HepG2 (cell line): Measurements from ENCODE around the gene IL9R. TPM values are rescaled to one million over a fixed set of nuclear protein-coding genes. Genes with fewer than 3 reads are reported as not detected.
A peak's percentile ranks its signal among the peaks of the same experiment; 100 is the strongest.
"Not testable (repeated sequence)": the region's sequence is repeated elsewhere in the genome, so short reads cannot be mapped to it uniquely, and the experiment has no call there.

Experiments used
- ATAC-seq: fragments of 200-7000 bp; cut with Tn5 transposase; 3 replicates; pipeline ENCODE4 v1.9.1; 2020; ENCODE audit warnings: mild to moderate bottlenecking, moderate library complexity
- BruUV-seq: library from RNA; stranded (reverse); fragments of 400-500 nt; replicated peaks from 2 replicates; lab custom pipeline; 2021; lab: Mats Ljungman, UMichigan
- CTCF ChIA-PET: fragments of 300-600 bp; formaldehyde crosslinking; extraction: SDS; loops from one replicate; lab custom pipeline; 2021; ENCODE audit warnings: low total read pairs, inconsistent platforms, low intra/inter-chr PET ratio; lab: Yijun Ruan, JAX
- POLR2A ChIA-PET: fragments of 350-600 bp; sonication (Branson Sonifier 250); formaldehyde crosslinking; loops from one replicate; lab custom pipeline; 2020; ENCODE audit warnings: antibody characterized with exemption, inconsistent platforms; lab: Yijun Ruan, JAX
- DNase-seq: peaks from one replicate; pipeline ENCODE4 v3.0.0-alpha.2; 2015; ENCODE audit warnings: low spot score
- FAIRE-seq: peaks from 3 replicates; lab custom pipeline; 2011; peaks lifted over from hg19 to GRCh38; lab: Jason Lieb, UNC
- H2AFZ ChIP-seq: one replicate; pipeline ENCODE4 v1.6.1; 2011; ENCODE audit warnings: low read length, inconsistent platforms
- H3K27ac ChIP-seq: fragments of 300-600 bp; 3 replicates; pipeline ENCODE4 v1.8.0; 2011; ENCODE audit warnings: mixed run types, mild to moderate bottlenecking, mixed read lengths, low read length, inconsistent platforms; ENCODE audit not compliant: insufficient read depth; ENCODE audit errors: extremely low read length
- H3K27me3 ChIP-seq, 2 experiments: fragments of 200-600 bp in 1 of 2; 2 replicates in 1 of 2; 3 replicates in 1 of 2; pipeline versions ENCODE4 v1.6.0 to v1.8.0; 2011; ENCODE audit warnings: low read length in 2 of 2, mild to moderate bottlenecking in 2 of 2, moderate library complexity in 2 of 2, inconsistent platforms in 1 of 2; ENCODE audit not compliant: insufficient read depth in 2 of 2, control insufficient read depth in 1 of 2
- H3K36me3 ChIP-seq, 2 experiments: fragments of 200-600 bp in 1 of 2; replicated peaks in 1 of 2; 2 replicates in 1 of 2; 3 replicates in 1 of 2; pipeline versions ENCODE4 v1.5.1 to v1.8.0; 2011; ENCODE audit warnings: low read length in 2 of 2, inconsistent platforms in 1 of 2; ENCODE audit not compliant: insufficient read depth in 2 of 2, control insufficient read depth in 1 of 2
- H3K4me1 ChIP-seq: 2 replicates; pipeline ENCODE4 v1.5.1; 2012; ENCODE audit warnings: low read length, inconsistent platforms; ENCODE audit not compliant: insufficient read depth
- H3K4me2 ChIP-seq: 2 replicates; pipeline ENCODE4 v1.6.0; 2011; ENCODE audit warnings: low read depth, low read length, inconsistent platforms
- H3K4me3 ChIP-seq, 3 experiments: fragments of 200-600 bp in 1 of 3; sonication (generic), shearing (Covaris generic) in 1 of 3; replicated peaks in 1 of 3; 2 replicates each; pipeline ENCODE4 v1.5.1; 2011 to 2016; ENCODE audit warnings: low read length in 3 of 3, inconsistent platforms in 2 of 3, low read depth in 2 of 3, mild to moderate bottlenecking in 2 of 3, control low read depth in 1 of 3, mixed read lengths in 1 of 3; ENCODE audit not compliant: insufficient read depth in 1 of 3
- H3K79me2 ChIP-seq: one replicate; pipeline ENCODE4 v1.6.1; 2011; ENCODE audit warnings: low read length, inconsistent platforms; ENCODE audit not compliant: insufficient read depth
- H3K9ac ChIP-seq: 2 replicates; pipeline ENCODE4 v1.6.0; 2011; ENCODE audit warnings: mild to moderate bottlenecking, low read depth, low read length, inconsistent platforms; ENCODE audit not compliant: insufficient read depth
- H3K9me3 ChIP-seq: 2 replicates; pipeline ENCODE4 v1.5.1; 2012; ENCODE audit warnings: mild to moderate bottlenecking, low read length
- H4K20me1 ChIP-seq: 2 replicates; pipeline ENCODE4 v1.6.0; 2011; ENCODE audit warnings: inconsistent platforms, mild to moderate bottlenecking, low read length, moderate library complexity; ENCODE audit not compliant: insufficient read depth
- ATF1 ChIP-seq: IDR thresholded peaks from 2 replicates; pipeline ENCODE4 v1.6.1; 2016; ENCODE audit warnings: mild to moderate bottlenecking, control low read depth
- ZBTB21 ChIP-seq: sonication (generic); formaldehyde crosslinking; IDR thresholded peaks from 2 replicates; pipeline ENCODE4 v1.4.0; 2020; ENCODE audit warnings: missing genetic modification reagents
- ZNF460 ChIP-seq: sonication (generic); formaldehyde crosslinking; IDR thresholded peaks from 2 replicates; pipeline ENCODE4 v1.5.1; 2020; ENCODE audit warnings: missing genetic modification reagents, mild to moderate bottlenecking, borderline replicate concordance
- ZNF772 ChIP-seq: sonication (generic); formaldehyde crosslinking; IDR thresholded peaks from 2 replicates; pipeline ENCODE4 v1.5.0; 2020; ENCODE audit warnings: mild to moderate bottlenecking, missing genetic modification reagents
- ZSCAN31 ChIP-seq: sonication (generic); formaldehyde crosslinking; IDR thresholded peaks from 2 replicates; pipeline ENCODE4 v1.5.0; 2020; ENCODE audit warnings: low read depth, mild to moderate bottlenecking, missing genetic modification reagents
- WGBS: methylation state at CpG from one replicate; pipeline ENCODE4 v1.1.6; 2017; ENCODE audit warnings: low lambda C conversion rate; 5-methylcytosine and 5-hydroxymethylcytosine counted together
- in situ Hi-C: cut with HindIII; loops from 2 replicates; pipeline ENCODE4 v1.10.0; 2017; ENCODE audit warnings: low pct_unique_long_range_greater_than_20kb; ENCODE audit not compliant: extremely low pct_ligation_motif_present
- intact Hi-C: fragments of 100-400 bp; cut with micrococcal nuclease; formaldehyde crosslinking; loops from one replicate; pipeline ENCODE4 v1.10.0; 2022; ENCODE audit not compliant: unreplicated experiment
- polyA plus RNA-seq, 8 experiments: library from polyadenylated mRNA; depleted of rRNA in 3 of 8; stranded (reverse) in 7 of 8; unstranded in 1 of 8; fragments of >200 nt; fragmentation: Illumina TruSeq in 4 of 8; extraction: Trizol in 4 of 8; gene quantifications; 2 replicates each; pipeline versions ENCODE4 v1.2.1 to v1.2.3, GENCODE V29; 2011 to 2016; ENCODE audit warnings: low read depth in 4 of 8, missing spikeins in 1 of 8, mixed read lengths in 1 of 8; ENCODE audit not compliant: insufficient read depth in 1 of 8
- total RNA-seq, 5 experiments: library from RNA; depleted of rRNA; stranded (reverse); fragments of >200 nt; fragmentation: Illumina TruSeq; extraction: Trizol; gene quantifications; 2 replicates each; pipeline ENCODE4 v1.2.3, GENCODE V29; 2016; ENCODE audit warnings: low read depth in 1 of 5
- TF ChIP-seq, protein P1 (sequence below): sonication (generic); formaldehyde crosslinking; IDR thresholded peaks from 2 replicates; pipeline ENCODE4 v1.5.0; 2020; ENCODE audit warnings: missing genetic modification reagents, mild to moderate bottlenecking, borderline replicate concordance
- TF ChIP-seq, protein P2 (sequence below): IDR thresholded peaks from 2 replicates; pipeline ENCODE4 v1.6.1; 2018; ENCODE audit warnings: missing genetic modification reagents
- TF ChIP-seq, protein P3 (sequence below): sonication (generic); formaldehyde crosslinking; IDR thresholded peaks from 2 replicates; pipeline ENCODE4 v1.4.0; 2020; ENCODE audit warnings: missing genetic modification reagents

The IL9R gene
- total and polyA plus RNA-seq, 2 of the 13 experiments (the other 11 are each of a cell fraction or from before 2014, with no cell fraction given) = not detected

DNA sequence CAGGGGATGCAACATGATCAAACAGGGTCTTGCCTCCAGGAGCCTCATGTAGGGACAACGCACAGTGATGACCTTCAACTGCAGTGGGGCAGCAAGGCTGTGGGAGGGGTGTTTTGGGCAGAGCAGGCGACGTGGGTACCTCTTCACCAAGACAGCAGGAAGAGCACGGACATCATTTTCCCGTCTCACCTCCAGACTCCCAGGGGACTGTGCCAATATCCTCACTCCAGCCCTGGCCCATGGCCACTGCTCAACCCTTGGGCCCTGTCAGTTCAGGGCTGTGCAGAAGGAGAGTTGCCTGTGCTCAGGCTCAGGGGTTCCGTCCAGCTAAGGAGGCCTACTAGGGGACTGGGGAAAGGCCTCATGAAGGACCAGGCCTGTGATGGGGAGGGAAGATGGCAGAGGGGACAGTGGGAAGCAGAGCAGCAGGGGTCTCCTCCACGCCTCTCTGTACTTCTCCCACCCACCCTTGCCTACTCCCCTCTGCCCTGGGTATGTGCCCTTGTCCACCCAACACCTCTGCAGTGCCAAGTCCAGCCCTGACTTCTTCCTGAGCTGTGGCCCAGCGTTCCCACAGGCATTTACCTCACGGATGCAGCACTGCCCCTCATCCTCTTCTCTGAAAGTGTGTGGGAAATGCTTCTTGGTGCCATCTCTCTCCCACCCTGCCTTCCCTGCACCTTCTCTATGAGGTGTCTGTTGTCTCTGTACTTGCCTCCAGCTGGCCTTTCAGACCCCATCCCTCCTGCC, 1.4 kb downstream of the IL9R start:
- in situ Hi-C loops (no loop called here), intact Hi-C loops (no loop called here)
- POLR2A ChIA-PET = no interaction called here
- BruUV-seq = no TSS peak
- TF ChIP-seq, protein P1, sequence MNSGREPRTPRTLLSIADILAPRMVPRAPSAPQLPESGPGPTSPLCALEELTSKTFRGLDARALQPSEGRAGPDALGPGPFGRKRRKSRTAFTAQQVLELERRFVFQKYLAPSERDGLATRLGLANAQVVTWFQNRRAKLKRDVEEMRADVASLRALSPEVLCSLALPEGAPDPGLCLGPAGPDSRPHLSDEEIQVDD = no peak
- TF ChIP-seq, protein P2, sequence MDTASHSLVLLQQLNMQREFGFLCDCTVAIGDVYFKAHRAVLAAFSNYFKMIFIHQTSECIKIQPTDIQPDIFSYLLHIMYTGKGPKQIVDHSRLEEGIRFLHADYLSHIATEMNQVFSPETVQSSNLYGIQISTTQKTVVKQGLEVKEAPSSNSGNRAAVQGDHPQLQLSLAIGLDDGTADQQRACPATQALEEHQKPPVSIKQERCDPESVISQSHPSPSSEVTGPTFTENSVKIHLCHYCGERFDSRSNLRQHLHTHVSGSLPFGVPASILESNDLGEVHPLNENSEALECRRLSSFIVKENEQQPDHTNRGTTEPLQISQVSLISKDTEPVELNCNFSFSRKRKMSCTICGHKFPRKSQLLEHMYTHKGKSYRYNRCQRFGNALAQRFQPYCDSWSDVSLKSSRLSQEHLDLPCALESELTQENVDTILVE (CRISPR knock-in tag) = no peak
- no peak for TF ChIP-seq ATF1 (CRISPR knock-in tag)
- no peak for TF ChIP-seq ZNF460 (CRISPR knock-in tag)
- no peak for TF ChIP-seq ZNF772 (CRISPR knock-in tag)
- TF ChIP-seq, protein P3, sequence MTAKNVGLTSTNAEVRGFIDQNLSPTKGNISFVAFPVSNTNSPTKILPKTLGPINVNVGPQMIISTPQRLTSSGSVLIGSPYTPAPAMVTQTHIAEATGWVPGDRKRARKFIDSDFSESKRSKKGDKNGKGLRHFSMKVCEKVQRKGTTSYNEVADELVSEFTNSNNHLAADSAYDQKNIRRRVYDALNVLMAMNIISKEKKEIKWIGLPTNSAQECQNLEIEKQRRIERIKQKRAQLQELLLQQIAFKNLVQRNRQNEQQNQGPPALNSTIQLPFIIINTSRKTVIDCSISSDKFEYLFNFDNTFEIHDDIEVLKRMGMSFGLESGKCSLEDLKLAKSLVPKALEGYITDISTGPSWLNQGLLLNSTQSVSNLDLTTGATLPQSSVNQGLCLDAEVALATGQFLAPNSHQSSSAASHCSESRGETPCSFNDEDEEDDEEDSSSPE (CRISPR knock-in tag) = no peak
- TF ChIP-seq ZSCAN31 = no peak
- TF ChIP-seq ZBTB21 (CRISPR knock-in tag) = no peak
- H2AFZ ChIP-seq = no peak overlapping the region
- no peak overlapping the region for H3K4me3 ChIP-seq
- H3K27me3 ChIP-seq = no peaks in the 10 kb centered on the region
- H3K79me2 ChIP-seq = no peaks in the 10 kb centered on the region
- no peak overlapping the region for H3K27ac ChIP-seq
- no peak overlapping the region for H3K4me2 ChIP-seq
- H3K9me3 ChIP-seq = no peaks in the 10 kb centered on the region
- FAIRE-seq = no peak
- H4K20me1 ChIP-seq = no peaks in the 10 kb centered on the region
- no peak for ATAC-seq
- no peak for DNase-seq
- WGBS = 33% methylated on average over 7 of the region's 9 CpGs
- no peaks in the 10 kb centered on the region for H3K4me1 ChIP-seq
- CTCF ChIA-PET = no interaction called here
- no peaks in the 10 kb centered on the region for H3K36me3 ChIP-seq
- no peak overlapping the region for H3K9ac ChIP-seq

DNA sequence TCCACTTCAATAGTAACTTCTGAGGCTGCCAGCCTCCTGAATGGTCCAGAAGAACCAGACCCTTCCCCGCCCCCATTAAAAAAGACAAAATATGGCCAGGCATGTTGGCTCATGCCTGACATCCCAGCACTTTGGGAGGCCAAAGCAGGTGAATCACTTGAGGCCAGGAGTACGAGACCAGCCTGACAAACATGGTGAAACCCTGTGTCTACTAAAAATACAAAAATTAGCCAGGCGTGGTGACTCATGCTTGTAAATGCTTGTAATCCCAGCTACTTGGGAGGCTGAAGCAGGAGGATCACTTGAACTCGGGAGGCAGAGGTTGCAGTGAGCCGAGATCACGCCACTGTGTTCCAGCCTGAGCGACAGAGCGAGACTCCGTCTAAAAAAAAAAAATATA, 2.3 kb downstream of the IL9R start:
- H3K9me3 ChIP-seq = not testable (repeated sequence)

More for the DNA sequence above, 2.3 kb downstream of the IL9R start:
- H3K4me3 ChIP-seq, H3K4me2 ChIP-seq, intact Hi-C loops, H3K9ac ChIP-seq, H3K27ac ChIP-seq, in situ Hi-C loops, ATAC-seq, H2AFZ ChIP-seq, H4K20me1 ChIP-seq, BruUV-seq, H3K79me2 ChIP-seq, H3K4me1 ChIP-seq, H3K27me3 ChIP-seq, POLR2A ChIA-PET, H3K36me3 ChIP-seq, DNase-seq, CTCF ChIA-PET: not testable (repeated sequence)
- peak; percentile 55 for FAIRE-seq
- 54% methylated on average over 9 of the region's 9 CpGs for WGBS
